GM12873 (cell line): Measurements from ENCODE around the gene MTRF1L.

Source experiments
- TF ChIP-seq, protein P1 (sequence below): IDR thresholded peaks from 2 replicates; pipeline ENCODE4 v1.5.1; 2012; ENCODE audit warnings: low read depth, mild to moderate bottlenecking, moderate library complexity, low read length, control low read depth; ENCODE audit not compliant: insufficient read depth; ENCODE audit errors: missing control alignments

The MTRF1L gene

DNA sequence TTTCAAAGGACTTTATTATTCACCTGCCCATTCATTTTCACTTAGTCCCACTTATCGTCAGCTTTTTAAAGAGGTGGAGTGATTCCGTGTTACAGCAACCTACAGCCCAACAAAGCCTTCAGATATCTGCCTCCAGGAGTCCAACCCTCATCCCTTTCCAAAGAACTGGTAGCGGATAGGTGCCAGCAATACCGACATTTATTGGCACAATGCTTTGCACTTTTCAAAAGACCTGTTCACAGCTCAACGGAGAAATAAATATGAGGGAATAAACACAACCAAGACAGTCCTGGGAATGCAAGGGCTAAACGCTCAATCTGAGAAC, 819 bp upstream of the MTRF1L start:
- TF ChIP-seq, protein P1, sequence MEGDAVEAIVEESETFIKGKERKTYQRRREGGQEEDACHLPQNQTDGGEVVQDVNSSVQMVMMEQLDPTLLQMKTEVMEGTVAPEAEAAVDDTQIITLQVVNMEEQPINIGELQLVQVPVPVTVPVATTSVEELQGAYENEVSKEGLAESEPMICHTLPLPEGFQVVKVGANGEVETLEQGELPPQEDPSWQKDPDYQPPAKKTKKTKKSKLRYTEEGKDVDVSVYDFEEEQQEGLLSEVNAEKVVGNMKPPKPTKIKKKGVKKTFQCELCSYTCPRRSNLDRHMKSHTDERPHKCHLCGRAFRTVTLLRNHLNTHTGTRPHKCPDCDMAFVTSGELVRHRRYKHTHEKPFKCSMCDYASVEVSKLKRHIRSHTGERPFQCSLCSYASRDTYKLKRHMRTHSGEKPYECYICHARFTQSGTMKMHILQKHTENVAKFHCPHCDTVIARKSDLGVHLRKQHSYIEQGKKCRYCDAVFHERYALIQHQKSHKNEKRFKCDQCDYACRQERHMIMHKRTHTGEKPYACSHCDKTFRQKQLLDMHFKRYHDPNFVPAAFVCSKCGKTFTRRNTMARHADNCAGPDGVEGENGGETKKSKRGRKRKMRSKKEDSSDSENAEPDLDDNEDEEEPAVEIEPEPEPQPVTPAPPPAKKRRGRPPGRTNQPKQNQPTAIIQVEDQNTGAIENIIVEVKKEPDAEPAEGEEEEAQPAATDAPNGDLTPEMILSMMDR = no peak

DNA sequence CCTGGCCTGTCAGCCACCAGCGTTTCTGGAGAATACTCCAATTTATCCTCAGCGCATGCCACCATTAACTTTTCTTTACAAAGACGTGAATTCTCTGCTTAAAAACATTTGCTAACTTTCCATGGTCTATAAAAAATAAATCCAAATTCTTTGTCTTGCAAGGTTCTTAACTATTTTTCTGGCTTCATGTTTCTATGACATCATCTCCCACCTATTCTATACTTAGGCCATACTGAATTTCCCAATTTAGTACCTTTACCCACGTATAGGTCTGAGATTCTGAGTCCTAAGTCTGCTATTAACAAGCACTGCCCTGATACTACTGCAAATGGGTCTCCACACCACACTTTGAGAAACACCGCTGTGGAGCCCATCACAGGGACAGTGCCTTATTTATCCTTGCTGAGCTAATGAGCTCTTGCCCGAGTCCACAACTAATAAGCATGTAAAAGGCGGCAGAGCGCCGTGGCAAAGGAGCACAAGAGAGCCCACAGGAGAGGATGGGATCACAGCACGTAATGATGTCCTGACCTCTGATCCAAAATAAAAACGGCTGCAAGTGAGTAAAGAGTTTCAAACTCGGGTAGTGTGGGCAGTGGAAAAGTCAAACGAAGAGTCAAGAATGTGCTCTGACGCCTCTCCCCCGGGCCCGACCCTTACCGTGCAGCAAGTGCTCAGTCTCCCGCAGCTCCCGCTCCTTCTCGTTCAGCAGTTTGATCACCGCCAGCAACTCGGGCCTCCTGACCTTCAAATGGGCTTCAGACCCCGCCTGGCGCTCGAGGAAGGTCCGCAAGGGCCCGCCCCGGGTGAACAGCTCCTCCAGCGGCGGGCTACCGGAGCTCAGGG, 519 bp downstream of the MTRF1L start:
- TF ChIP-seq, protein P1 = no peak

DNA sequence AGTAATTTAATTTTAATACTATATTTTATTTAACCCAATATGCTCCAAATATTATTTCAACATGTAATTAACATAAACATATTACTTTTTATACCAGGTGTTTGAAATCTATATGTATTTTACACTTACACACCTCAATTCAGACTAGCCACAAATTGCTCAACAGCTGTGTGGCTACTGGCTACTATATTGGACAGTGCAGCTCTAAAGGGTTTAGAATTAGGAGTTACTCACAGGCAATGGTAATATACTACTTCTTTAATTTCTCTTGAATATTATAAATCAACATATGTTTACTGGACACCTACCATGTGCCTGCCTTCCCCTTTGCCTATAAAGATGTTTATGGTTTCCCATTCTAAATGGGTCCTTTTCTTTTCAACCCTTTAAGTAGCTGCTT, 2.3 kb downstream of the MTRF1L start:
- TF ChIP-seq, protein P1 = no peak

DNA sequence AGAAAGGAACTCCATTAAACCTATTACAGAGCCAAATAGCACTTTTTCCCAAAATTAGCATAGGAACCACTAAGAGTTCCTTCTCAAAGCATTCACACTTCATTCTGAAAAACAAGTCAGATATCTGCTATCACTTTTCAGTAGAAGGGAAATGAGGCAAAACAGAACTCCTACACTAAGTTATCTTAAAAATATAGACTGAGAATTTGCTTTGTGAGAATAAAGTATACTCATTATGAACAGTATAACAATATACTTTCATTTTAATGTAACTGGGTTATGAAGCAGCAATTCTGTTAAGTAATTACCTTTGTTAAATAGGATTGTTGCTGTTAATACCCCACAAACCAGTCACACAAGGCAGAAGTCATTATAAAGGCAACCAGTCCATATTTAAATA, 8.7 kb downstream of the MTRF1L start:
- TF ChIP-seq, protein P1 = no peak

DNA sequence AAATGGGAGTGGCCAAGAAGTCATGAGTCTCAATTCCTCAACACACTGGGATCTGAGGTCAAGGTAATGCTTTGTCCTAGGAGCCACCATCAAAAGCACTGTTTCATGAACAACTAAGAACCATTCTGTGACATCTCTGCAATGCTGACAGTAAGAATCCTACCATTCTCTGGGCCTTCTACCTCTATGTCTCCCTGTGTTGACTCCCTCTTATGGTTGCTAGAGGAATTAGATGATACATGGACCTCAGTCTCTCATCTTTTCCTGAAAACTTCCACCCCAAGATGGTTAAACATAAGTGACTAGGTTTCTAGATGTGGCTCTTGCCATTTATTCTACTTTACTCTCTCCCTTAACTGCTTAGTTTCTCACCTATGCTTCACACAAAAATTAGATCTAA, 9.1 kb downstream of the MTRF1L start:
- TF ChIP-seq, protein P1 = peak; percentile 30

DNA sequence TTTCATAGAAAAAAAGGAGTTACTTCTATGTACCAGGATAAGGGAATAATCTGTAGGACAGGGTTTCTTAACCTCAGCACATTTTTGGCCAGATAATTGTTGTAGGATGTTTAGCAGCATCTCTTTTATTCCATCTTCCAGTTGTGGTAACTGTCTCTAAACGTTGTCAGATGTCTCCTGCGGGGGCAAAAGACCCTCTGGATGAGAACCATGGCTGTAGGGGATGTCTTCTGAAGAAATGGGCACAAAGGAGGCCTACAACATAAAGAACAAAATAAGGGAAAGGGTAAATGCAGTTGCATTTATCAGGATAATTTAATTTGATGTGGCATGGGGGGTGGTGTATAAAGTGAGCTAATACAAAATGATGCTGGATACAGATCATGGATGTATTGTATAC, 15.5 kb downstream of the MTRF1L start:
- TF ChIP-seq, protein P1 = no peak

DNA sequence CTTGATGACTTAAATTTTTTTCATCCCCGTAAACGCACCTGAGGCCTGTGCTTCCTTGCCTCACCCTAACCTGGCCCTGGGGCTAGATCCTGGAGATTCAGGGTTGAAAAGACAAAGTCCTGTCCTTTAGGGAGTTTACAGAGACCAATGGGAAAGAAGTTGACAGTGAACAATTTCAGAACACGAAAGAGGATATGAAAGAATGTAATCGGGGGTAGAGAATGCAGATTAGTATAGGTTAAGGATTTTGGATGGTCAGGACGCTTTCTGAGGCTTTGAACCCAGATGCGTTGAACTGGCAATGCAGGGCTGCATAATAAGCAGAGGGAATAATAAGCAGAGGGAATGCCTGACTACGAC, 18.0 kb downstream of the MTRF1L start:
- TF ChIP-seq, protein P1 = no peak
